ENCODE results near the gene CLEC6A. TPM values are rescaled to one million over a fixed set of nuclear protein-coding genes. Genes with fewer than 3 reads are reported as not detected.

The CLEC6A gene
- total RNA-seq: not detected in 2 replicates

DNA sequence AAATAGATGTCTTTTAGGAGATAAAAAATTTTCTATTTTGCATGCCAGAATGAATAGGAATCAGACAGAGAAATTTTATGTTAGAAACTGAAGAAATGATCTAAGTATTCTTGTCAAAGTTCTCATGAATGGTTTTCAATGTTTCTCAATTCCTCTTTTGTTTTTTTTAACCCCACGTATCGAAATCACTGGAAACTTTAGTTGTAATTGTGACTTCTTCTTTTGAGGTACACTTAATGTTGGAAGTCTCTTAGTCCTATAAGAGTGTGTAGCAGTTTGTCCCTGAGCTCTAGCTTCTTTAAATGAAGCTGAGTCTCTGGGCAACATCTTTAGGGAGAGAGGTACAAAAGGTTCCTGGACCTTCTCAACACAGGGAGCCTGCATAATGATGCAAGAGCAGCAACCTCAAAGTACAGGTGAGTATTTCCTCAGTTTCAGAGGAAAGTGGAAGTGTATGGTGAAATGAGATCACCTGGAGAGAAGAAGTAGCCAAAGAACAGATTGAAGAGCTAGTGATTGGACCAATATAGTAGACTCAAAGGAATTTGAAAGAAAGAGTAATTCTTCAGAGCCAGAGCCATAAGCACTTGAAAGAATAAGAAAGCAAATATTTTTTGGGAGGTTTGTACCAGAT is at the start of gene CLEC6A:
Gene CLEC6A (plus strand): TSS at position 236 of the 634 bp plus-strand sequence. CDS start 150 bp downstream, at position 386.

GRCh38 chr12:8513256-8513655 is 57.5 kb downstream of the CLEC6A start, which contains the start of gene CLEC4D:
CLEC4D (plus strand) TSS chr12:8513503; CDS start chr12:8513733, 230 bp downstream.

Other genes starting within 250 kb of the CLEC6A start
- gene FAM90A1, start 228.3 kb upstream of the CLEC6A start, total RNA-seq: 0.15 and 0.17 TPM in 2 replicates
- not detected in 2 replicates for gene CLEC4D, start 57.5 kb downstream of the CLEC6A start, total RNA-seq
- not detected in 2 replicates for gene CLEC4E, start 84.9 kb downstream of the CLEC6A start, total RNA-seq
- not detected in 2 replicates for gene AICDA, start 156.9 kb downstream of the CLEC6A start, total RNA-seq
- 0.67 and 1.8 TPM in 2 replicates for gene MFAP5, start 206.9 kb downstream of the CLEC6A start, total RNA-seq
- 6.4 and 7.9 TPM in 2 replicates for gene RIMKLB, start 242.0 kb downstream of the CLEC6A start, total RNA-seq